HL-60/S4 (cell line): ENCODE measurements around the gene DKK3.

ENCODE experiments used
- in situ Hi-C: fragments of 300-500 bp; cut with MboI; formaldehyde crosslinking; loops from 2 replicates; pipeline ENCODE4 v1.14.3; 2022; ENCODE audit warnings: low sequenced_read_pairs

Gene DKK3

GRCh38 chr11:11971906-11972547, 36.4 kb downstream of the DKK3 start:
- in situ Hi-C loops = no loop called here

- in situ Hi-C loops = no loop called here
Observed at GRCh38 chr11:11970556-11970955, 37.9 kb downstream of the DKK3 start.

GRCh38 chr11:11969380-11970215, 38.8 kb downstream of the DKK3 start:
- in situ Hi-C loops = no loop called here

- in situ Hi-C loops = no loop called here
Observed at GRCh38 chr11:11968511-11969280, 39.7 kb downstream of the DKK3 start.

GRCh38 chr11:11967669-11968510, 40.5 kb downstream of the DKK3 start:
- in situ Hi-C loops = no loop called here

GRCh38 chr11:11966826-11967668, 41.4 kb downstream of the DKK3 start:
- in situ Hi-C loops = no loop called here

- in situ Hi-C loops = no loop called here
Observed at GRCh38 chr11:11966354-11966741, 42.1 kb downstream of the DKK3 start.

GRCh38 chr11:11965656-11966353, 42.6 kb downstream of the DKK3 start:
- in situ Hi-C loops = no loop called here

GRCh38 chr11:11965192-11965591, 43.2 kb downstream of the DKK3 start:
- in situ Hi-C loops = no loop called here

- in situ Hi-C loops = no loop called here
Observed at GRCh38 chr11:11964774-11965150, 43.7 kb downstream of the DKK3 start.

- in situ Hi-C loops = no loop called here
Observed at GRCh38 chr11:11963842-11964773, 44.3 kb downstream of the DKK3 start.

GRCh38 chr11:11963067-11963466, 45.4 kb downstream of the DKK3 start:
- in situ Hi-C loops = no loop called here

GRCh38 chr11:11961399-11962028, 46.9 kb downstream of the DKK3 start:
- in situ Hi-C loops = no loop called here

GRCh38 chr11:11960687-11961086, 47.7 kb downstream of the DKK3 start:
- in situ Hi-C loops = no loop called here

GRCh38 chr11:11959601-11960000, 48.8 kb downstream of the DKK3 start:
- in situ Hi-C loops = no loop called here

GRCh38 chr11:11958403-11959231, 49.8 kb downstream of the DKK3 start:
- in situ Hi-C loops = no loop called here

- in situ Hi-C loops = no loop called here
Observed at GRCh38 chr11:11956006-11956405, 52.4 kb downstream of the DKK3 start.
